GM12891 (cell line): ENCODE measurements around the gene KIF23.
"Not testable (repeated sequence)": the region's sequence is repeated elsewhere in the genome, so short reads cannot be mapped to it uniquely, and the experiment has no call there.

ENCODE experiments used
- DNase-seq: peaks from one replicate; pipeline ENCODE4 v3.0.0; 2011; ENCODE audit warnings: low spot score; ENCODE audit not compliant: insufficient read length
- FAIRE-seq: peaks from 2 replicates; lab custom pipeline; 2011; peaks lifted over from hg19 to GRCh38; lab: Jason Lieb, UNC
- PAX5 ChIP-seq: IDR thresholded peaks from 2 replicates; pipeline ENCODE4 v1.6.1; 2011; ENCODE audit warnings: low read length, moderate library complexity, mild to moderate bottlenecking; ENCODE audit not compliant: insufficient read depth, severe bottlenecking
- POLR2A ChIP-seq: IDR thresholded peaks from 2 replicates; pipeline ENCODE4 v1.6.1; 2011; ENCODE audit warnings: low read depth, low read length, control low read depth
- POLR2AphosphoS5 ChIP-seq: IDR thresholded peaks from 2 replicates; pipeline ENCODE4 v1.6.1; 2011; ENCODE audit warnings: low read depth, low read length, control low read depth
- POU2F2 ChIP-seq: IDR thresholded peaks from 2 replicates; pipeline ENCODE4 v1.6.1; 2011; ENCODE audit warnings: low read depth, mild to moderate bottlenecking, control low read depth, low read length, moderate library complexity
- SPI1 ChIP-seq: IDR thresholded peaks from 2 replicates; pipeline ENCODE4 v1.6.1; 2011; ENCODE audit warnings: low read depth, low read length, control low read depth
- TAF1 ChIP-seq: IDR thresholded peaks from 2 replicates; pipeline ENCODE4 v1.6.1; 2011; ENCODE audit warnings: low read depth, low read length, control low read depth

Gene KIF23

DNA sequence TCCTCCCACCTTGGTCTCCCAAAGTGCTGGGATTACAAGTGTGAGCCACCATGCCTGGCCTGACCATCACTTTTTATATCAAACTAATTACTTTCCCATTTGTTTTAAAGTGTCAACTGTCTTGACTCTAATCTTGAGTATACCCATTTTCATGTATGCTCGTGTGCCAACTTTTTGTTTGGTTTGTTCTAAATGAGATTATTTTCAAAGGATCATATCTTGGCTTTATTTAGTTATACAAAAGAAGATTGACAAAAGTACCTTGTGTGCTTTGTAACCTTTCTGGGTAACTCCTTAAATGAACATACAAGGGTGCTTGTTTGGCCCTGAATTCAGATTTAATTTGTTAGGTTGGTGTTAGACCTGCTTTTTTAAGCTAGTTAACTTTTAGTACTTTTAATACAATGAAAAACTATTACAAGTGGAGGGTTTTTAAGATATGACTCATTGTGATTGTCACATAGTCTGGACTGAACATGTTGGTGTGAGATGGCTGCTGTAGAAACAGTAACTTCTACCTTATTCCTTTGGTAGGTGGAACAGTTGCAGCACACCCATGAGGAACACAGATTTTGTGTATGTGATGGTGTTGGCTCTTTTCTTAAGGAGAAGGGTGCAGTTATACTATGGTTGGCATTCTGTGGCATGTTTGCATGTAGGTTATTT, 10.7 kb downstream of the KIF23 start:
- DNase-seq (no peak), FAIRE-seq (peak; percentile 28)
- TF ChIP-seq SPI1 (no peak), POLR2AphosphoS5 (no peak)

GRCh38 chr15:69433831-69434230, 19.7 kb downstream of the KIF23 start:
- DNase-seq = no peak
- no peak for FAIRE-seq
- TF ChIP-seq SPI1 (no peak), POLR2A (no peak), POU2F2 (no peak), TAF1 (no peak), PAX5 (no peak), POLR2AphosphoS5 (no peak)

- DNase-seq = no peak
- TF ChIP-seq SPI1 = no peak
- no peak for TF ChIP-seq POU2F2
- TF ChIP-seq POLR2A = no peak
- TF ChIP-seq TAF1 = no peak
- TF ChIP-seq POLR2AphosphoS5 = no peak
- TF ChIP-seq PAX5 = no peak
- FAIRE-seq = no peak
Measured at GRCh38 chr15:69434238-69434637, 20.1 kb downstream of the KIF23 start.

- DNase-seq (no peak), FAIRE-seq (no peak)
- TF ChIP-seq PAX5 = no peak
- TF ChIP-seq SPI1 = no peak
- TF ChIP-seq POLR2AphosphoS5 = no peak
- no peak for TF ChIP-seq POLR2A
- TF ChIP-seq POU2F2 = no peak
- no peak for TF ChIP-seq TAF1
Measured at GRCh38 chr15:69434679-69435078, 20.5 kb downstream of the KIF23 start.

DNA sequence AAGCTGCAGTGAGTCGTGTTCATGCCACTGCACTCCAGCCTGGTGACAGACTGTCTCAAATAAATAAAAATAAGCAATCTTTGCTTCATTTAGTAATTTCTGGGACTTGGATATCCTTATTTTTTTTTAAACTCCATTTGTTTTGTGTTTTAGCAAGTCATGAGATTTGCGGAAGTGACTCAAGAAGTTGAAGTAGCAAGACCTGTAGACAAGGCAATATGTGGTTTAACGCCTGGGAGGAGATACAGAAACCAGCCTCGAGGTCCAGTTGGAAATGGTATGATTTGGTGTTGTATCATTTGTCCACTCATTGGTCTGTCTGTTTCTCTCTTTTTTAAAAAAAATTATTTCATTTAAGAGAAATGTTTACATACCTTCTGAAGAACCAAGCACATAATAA, 21.8 kb downstream of the KIF23 start:
- no peak for FAIRE-seq
- TF ChIP-seq SPI1 = peak; percentile 63
- no peak for TF ChIP-seq PAX5
- DNase-seq = no peak

DNA sequence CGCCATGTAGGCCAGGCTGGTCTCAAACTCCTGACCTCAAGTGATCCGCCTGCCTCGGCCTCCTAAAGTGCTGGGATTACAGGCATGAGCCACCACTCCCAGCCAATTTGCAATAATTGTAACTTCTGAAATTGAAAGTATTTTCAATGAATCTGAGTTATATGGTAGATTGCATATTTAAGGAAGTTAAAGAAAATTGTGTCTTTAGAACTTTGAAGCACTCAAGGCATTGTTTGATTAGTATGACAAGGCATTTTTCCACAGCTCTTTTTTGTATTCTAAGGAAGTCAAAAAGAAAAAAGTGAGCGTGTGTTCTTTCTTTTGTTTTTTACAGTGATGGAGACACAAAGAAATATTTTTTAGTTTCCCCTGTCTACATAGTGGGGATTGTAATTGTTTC, 22.8 kb downstream of the KIF23 start:
- no peak for FAIRE-seq
- DNase-seq = no peak
- TF ChIP-seq POLR2AphosphoS5 = no peak
- TF ChIP-seq POLR2A = no peak
- TF ChIP-seq PAX5 = no peak
- no peak for TF ChIP-seq SPI1
- no peak for TF ChIP-seq POU2F2
- TF ChIP-seq TAF1 = no peak

- no peak for DNase-seq
- no peak for FAIRE-seq
- TF ChIP-seq PAX5 = no peak
- no peak for TF ChIP-seq POLR2AphosphoS5
- TF ChIP-seq POLR2A = no peak
Measured at GRCh38 chr15:69439623-69440022, 25.5 kb downstream of the KIF23 start.

DNA sequence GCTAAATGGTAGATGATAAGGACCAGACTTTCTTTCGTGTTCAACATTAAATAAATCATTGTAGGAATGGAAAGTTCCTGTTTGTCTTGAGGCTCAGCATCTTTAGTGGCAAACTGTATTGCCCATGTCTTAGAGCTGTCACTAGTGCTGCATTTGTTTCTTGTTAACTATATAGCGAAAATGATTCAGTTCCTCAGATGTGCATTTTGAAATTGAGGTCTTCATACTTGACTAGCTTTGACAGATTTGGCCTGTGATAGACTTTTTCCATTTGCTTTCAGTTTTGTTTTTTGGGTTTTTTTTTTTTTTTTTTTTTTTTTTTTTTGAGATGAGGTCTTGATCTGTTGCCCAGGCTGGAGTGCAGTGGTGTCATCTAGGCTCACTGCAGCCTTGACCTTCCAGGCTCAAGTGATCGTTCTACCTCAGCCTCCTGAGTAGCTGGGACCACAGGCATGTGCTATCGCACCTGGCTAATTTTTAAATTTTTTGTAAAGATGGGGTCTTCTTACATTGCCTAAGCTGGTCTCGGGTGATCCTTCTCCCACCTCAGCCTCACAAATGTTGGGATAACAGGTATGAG, 29.0 kb downstream of the KIF23 start:
- TF ChIP-seq POU2F2 = no peak
- TF ChIP-seq SPI1 = peak; percentile 57
- TF ChIP-seq POLR2A = no peak
- peak; percentile 45 for FAIRE-seq
- no peak for DNase-seq

GRCh38 chr15:69444686-69445085, 30.5 kb downstream of the KIF23 start:
- TF ChIP-seq TAF1 (no peak), POLR2A (no peak), POU2F2 (no peak), SPI1 (no peak), POLR2AphosphoS5 (no peak), PAX5 (no peak)
- DNase-seq (no peak), FAIRE-seq (peak; percentile 13)

DNA sequence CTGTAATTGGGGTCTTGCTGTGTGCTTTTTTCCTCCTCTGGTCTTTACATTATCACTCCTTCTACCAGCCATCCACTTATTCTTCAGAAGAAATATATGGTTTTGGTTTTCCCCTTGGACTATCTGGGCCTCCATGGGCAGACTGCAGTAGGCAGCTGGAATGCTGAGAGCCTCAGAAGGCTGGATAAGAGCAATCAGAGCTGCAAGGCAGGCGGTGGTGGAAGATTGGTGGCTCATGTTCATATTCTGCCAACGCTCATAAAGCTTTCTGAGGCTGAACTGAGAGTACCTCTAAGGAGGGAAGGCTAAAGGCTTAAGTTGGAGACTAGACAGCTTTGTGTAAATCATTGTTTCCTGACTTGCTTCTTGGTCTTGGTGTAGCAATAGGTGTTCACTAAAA, 32.8 kb downstream of the KIF23 start:
- DNase-seq (no peak), FAIRE-seq (no peak)
- TF ChIP-seq POU2F2 (no peak), TAF1 (no peak), SPI1 (no peak), PAX5 (no peak), POLR2A (no peak), POLR2AphosphoS5 (no peak)

DNA sequence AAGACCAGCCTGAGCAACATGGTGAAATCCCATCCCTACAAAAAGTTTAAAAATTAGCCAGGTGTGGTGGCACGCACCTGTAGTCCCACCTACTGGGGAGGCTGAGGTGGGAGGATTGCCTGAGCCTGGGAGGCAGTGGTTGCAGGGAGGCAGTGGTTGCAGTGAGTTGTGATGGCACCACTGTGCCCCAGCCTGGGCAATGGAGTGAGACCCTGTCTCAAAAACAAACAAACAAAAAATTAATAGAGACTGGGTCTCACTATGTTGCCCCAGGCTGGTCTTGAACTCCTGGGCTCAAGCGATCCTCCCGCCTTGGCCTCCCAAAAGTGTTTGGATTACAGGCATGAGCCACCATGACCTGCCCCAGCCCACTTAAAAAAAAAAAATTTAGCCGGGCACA, 36.1 kb downstream of the KIF23 start:
- DNase-seq, FAIRE-seq: not testable (repeated sequence)
